ENCODE data around the gene TLNRD1. TPM values are rescaled to one million over a fixed set of nuclear protein-coding genes. Genes with fewer than 3 reads are reported as not detected.

Gene TLNRD1
- total RNA-seq, 3 donors from 2014 or later (not counting 1 experiment from before 2014, with no cell fraction given): 13.4 to 19.6 (median 17.5) TPM

- H3K9me3 Mint-ChIP-seq: no peaks in the 10 kb centered on the region
- no peak for DNase-seq
- peaks cover 27 to 28% of the 10 kb centered on the region in 2 donors for H3K4me1 Mint-ChIP-seq
- no peak for ATAC-seq
- 90% methylated on average over 3 of the region's 4 CpGs for WGBS (ENCODE audit: insufficient coverage)
- Histone ChIP-seq H3K4me3 (ENCODE audit: low read length) (no peak overlapping the region), H3K9me3 (ENCODE audit: control insufficient read depth, insufficient read depth, low read length) (no peaks in the 10 kb centered on the region), H3K36me3 (ENCODE audit: control insufficient read depth, insufficient read depth, low read length) (no peaks in the 10 kb centered on the region), H3K4me1 (ENCODE audit: control insufficient read depth, insufficient read depth, low read length) (peaks cover 16% of the 10 kb centered on the region), H3K27me3 (ENCODE audit: control insufficient read depth, insufficient read depth, low read length) (no peaks in the 10 kb centered on the region), H3K27ac (ENCODE audit: low read length) (no peak overlapping the region)
- H3K4me3 Mint-ChIP-seq: no peak overlapping the region
- no peak for TF ChIP-seq CTCF (IDR thresholded peaks at IDR 0.05)
- H3K27ac Mint-ChIP-seq: no peak overlapping the region
- H3K27me3 Mint-ChIP-seq (ENCODE audit: low read depth in 2 of 2): no peaks in the 10 kb centered on the region
- intact Hi-C loops (cut with micrococcal nuclease): no loop called here
- no peaks in the 10 kb centered on the region for H3K36me3 Mint-ChIP-seq
These were observed 8.7 kb upstream of the TLNRD1 start for GRCh38 chr15:80992006-80992405.

- no peak overlapping the region for H3K27ac Mint-ChIP-seq
These were observed 8.3 kb upstream of the TLNRD1 start for GRCh38 chr15:80992441-80992840.

GRCh38 chr15:80996247-80996646 lies 4.5 kb upstream of the TLNRD1 start:
- Histone ChIP-seq H3K9me3 (ENCODE audit: control insufficient read depth, insufficient read depth, low read length) (no peaks in the 10 kb centered on the region), H3K36me3 (ENCODE audit: control insufficient read depth, insufficient read depth, low read length) (no peaks in the 10 kb centered on the region), H3K27me3 (ENCODE audit: control insufficient read depth, insufficient read depth, low read length) (no peaks in the 10 kb centered on the region), H3K27ac (ENCODE audit: low read length) (no peak overlapping the region), H3K4me3 (ENCODE audit: low read length) (no peak overlapping the region), H3K4me1 (ENCODE audit: control insufficient read depth, insufficient read depth, low read length) (peaks cover 9% of the 10 kb centered on the region)
- Mint-ChIP-seq H3K4me3 (no peak overlapping the region), H3K4me1 (peaks cover 18 to 21% of the 10 kb centered on the region in 2 donors), H3K36me3 (no peaks in the 10 kb centered on the region), H3K9me3 (no peaks in the 10 kb centered on the region), H3K27ac (no peak overlapping the region), H3K27me3 (ENCODE audit: low read depth in 2 of 2) (no peaks in the 10 kb centered on the region)
- DNase-seq: peak in 1 of 2 donors; percentile 57
- no peak for TF ChIP-seq CTCF (IDR thresholded peaks at IDR 0.05)
- WGBS (ENCODE audit: insufficient coverage): no CpG with 5 or more reads among the region's 1 CpG
- no peak for ATAC-seq
- intact Hi-C loops (cut with micrococcal nuclease): no loop called here

More at GRCh38 chr15:80992441-80992840, 8.3 kb upstream of the TLNRD1 start:
- Histone ChIP-seq H3K36me3 (ENCODE audit: control insufficient read depth, insufficient read depth, low read length) (no peaks in the 10 kb centered on the region), H3K27me3 (ENCODE audit: control insufficient read depth, insufficient read depth, low read length) (no peaks in the 10 kb centered on the region), H3K9me3 (ENCODE audit: control insufficient read depth, insufficient read depth, low read length) (no peaks in the 10 kb centered on the region), H3K27ac (ENCODE audit: low read length) (no peak overlapping the region), H3K4me3 (ENCODE audit: low read length) (no peak overlapping the region), H3K4me1 (ENCODE audit: control insufficient read depth, insufficient read depth, low read length) (peaks cover 16% of the 10 kb centered on the region)
- Mint-ChIP-seq H3K4me1 (peaks cover 25 to 26% of the 10 kb centered on the region in 2 donors), H3K4me3 (no peak overlapping the region), H3K36me3 (no peaks in the 10 kb centered on the region), H3K9me3 (no peaks in the 10 kb centered on the region), H3K27me3 (ENCODE audit: low read depth in 2 of 2) (no peaks in the 10 kb centered on the region)
- TF ChIP-seq CTCF (IDR thresholded peaks at IDR 0.05): no peak
- 100% methylated on average over 1 of the region's 1 CpG for WGBS (ENCODE audit: insufficient coverage)
- intact Hi-C loops (cut with micrococcal nuclease): no loop called here
- no peak for ATAC-seq
- no peak for DNase-seq

GRCh38 chr15:80997692-80998091 lies 3.0 kb upstream of the TLNRD1 start:
- H3K4me1 ChIP-seq (ENCODE audit: control insufficient read depth, insufficient read depth, low read length): peaks cover 13% of the 10 kb centered on the region
- 100% methylated on average over 1 of the region's 1 CpG for WGBS (ENCODE audit: insufficient coverage)
- no peak overlapping the region for H3K27ac ChIP-seq (ENCODE audit: low read length)
- ATAC-seq: no peak
- no peak overlapping the region for H3K4me3 ChIP-seq (ENCODE audit: low read length)
- no peak for DNase-seq
- H3K27me3 Mint-ChIP-seq (ENCODE audit: low read depth in 2 of 2): no peaks in the 10 kb centered on the region
- H3K9me3 Mint-ChIP-seq: no peaks in the 10 kb centered on the region
- no peak overlapping the region for H3K4me3 Mint-ChIP-seq
- no peaks in the 10 kb centered on the region for H3K36me3 Mint-ChIP-seq
- TF ChIP-seq CTCF (IDR thresholded peaks at IDR 0.05): no peak
- intact Hi-C loops (cut with micrococcal nuclease): no loop called here
- H3K36me3 ChIP-seq (ENCODE audit: control insufficient read depth, insufficient read depth, low read length): no peaks in the 10 kb centered on the region
- peaks cover 18 to 25% of the 10 kb centered on the region in 2 donors for H3K4me1 Mint-ChIP-seq
- no peaks in the 10 kb centered on the region for H3K27me3 ChIP-seq (ENCODE audit: control insufficient read depth, insufficient read depth, low read length)
- no peaks in the 10 kb centered on the region for H3K9me3 ChIP-seq (ENCODE audit: control insufficient read depth, insufficient read depth, low read length)
- no peak overlapping the region for H3K27ac Mint-ChIP-seq
